Medulla oblongata (tissue), 1 donor: ENCODE data around the gene LAMC2.

Experiments
- DNase-seq: peaks from one replicate; pipeline ENCODE4 v3.0.0-alpha.2; 2015; ENCODE audit errors: extremely low spot score

The LAMC2 gene

DNA sequence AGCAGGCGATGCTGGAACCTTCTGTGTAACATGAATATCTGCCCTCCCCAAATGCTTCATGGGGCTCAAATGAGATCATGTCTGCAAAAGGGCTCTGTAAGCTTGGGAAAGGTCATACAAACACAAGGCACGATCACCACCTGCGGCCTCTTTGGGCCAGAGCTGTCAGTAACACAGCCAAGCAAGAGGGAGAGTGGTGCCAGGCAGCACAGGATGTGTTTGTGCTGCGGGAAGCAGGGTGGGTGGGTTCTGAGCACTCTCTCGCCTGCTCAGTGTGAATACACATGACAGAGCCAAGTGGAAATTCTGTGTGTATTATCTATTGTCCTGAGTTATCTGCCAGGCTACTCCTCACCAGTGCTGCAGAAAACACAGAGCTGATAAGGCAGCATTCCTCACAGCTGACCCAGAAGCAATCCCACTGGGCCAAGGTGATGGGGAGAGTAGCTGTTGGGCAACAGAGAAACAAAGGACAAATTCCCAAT lies 101.2 kb downstream of the LAMC2 start:
- DNase-seq: peak; percentile 15

DNA sequence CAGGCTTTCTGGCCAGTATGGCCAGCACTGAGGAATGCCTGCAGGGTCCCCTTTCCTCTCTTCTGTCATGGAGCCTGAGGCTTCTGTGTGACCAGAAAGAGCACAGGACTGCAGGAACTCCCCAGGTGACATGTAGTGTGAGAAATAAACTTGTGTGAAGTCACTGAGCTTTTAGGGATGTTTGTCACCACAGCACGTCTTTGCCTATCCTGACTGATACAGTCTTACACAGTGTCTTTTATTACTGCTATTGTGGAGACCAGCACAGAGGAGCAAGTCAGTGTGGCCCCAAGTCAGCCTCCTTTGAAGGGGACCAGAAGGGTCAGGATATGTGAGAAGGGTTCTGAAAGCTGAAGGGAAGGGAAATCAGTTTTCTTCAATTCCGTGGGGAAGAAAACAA lies 102.5 kb downstream of the LAMC2 start:
- no peak for DNase-seq

DNA sequence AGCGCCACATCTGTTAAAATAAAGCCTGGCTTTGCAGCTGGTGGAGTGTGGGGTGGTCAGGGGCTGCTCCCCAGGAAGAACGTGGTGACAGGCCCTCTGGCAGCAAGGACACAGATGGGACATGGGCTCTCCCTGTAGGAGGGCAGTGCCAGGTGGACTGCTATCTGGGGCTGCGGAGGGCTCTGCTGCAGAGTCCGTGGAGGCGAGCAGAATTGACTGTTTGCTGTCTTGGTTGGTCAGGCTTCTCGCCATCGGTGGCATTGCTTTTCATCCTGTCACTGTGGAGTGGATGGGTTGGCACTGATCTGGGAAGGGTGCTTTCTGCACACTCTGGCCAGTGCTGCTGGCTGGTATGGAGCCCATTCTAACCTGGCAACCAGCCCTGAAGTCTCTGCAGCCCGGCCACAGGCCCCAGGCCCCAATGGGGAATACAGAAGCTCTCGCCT lies 103.0 kb downstream of the LAMC2 start:
- no peak for DNase-seq

DNA sequence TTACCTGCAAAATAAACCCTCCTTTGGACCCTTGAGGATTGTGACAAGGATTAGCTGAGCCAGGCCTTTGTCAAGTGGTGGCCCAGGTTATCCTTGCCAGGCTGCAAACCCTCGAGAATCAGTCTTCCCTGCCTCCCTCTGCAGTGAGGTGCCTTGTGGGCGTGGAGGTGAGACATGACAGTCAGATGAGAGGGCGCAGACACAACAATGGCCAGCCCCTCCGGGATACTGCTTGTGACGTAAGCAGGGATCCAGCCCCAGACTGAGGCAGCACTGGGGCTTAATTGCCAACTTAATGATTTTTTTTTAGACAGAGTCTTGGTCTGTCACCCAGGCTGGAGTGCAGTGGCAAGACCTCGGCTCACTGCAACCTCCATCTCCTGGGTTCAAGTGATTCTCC lies 104.6 kb downstream of the LAMC2 start:
- DNase-seq: no peak

DNA sequence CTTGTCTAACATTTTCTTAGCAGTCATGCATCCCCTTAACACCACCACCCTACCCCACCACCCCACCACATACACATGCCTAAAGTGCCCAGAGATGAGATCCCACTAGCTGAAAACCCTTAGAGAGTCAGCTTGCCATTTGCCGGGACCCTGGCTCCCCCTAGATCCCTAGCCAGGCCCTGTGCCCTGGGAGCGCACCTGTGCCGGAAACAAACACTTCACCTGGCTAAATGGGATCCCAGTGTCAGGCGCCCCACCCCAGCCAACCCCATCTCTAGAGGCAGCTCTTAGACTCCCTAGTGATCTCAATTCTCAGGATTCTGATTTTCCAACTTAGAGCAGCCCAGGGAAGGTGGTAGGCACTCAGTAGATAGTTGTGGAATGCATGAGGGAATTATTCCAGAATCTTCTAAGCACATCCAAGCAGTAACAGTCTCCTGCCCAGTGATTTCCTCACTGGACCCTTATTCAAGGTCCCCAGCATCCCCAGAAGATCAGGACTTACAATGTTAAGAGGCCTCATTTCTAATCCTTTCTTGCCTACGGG lies 105.2 kb downstream of the LAMC2 start:
- DNase-seq: no peak

DNA sequence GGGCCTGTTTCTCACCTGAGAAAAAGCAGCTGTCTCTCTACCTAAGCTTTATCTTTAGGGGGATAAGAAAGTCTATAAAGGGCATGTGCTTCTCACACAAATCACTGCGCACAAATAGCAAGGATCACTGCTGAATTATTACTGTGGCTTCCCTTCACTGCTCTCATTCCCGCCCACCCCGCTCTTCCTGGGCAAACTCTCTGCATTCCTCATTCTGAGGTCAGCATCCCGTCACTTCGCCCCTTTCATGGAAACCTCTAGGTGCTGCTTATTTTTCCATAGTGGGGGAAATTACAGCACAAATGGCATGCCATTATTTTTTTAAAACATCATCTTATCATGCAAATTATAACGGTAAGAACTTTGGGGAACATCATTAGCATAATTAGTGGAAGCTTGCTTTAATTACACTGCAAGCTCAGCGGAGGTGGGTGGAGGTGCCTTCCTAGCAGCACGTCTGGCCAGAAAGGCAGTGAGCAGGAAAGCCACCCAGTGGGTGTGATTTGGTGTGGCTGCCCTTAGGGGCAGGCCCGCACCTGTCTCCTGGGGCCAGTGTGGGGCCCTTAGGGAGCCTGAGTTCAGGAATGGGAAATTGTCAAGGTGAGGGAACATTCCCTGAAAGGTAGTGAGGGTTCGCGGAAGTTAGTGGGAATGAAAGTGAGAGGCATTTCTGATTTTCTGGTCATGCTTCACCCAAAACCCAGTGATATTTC lies 105.9 kb downstream of the LAMC2 start:
- no peak for DNase-seq

DNA sequence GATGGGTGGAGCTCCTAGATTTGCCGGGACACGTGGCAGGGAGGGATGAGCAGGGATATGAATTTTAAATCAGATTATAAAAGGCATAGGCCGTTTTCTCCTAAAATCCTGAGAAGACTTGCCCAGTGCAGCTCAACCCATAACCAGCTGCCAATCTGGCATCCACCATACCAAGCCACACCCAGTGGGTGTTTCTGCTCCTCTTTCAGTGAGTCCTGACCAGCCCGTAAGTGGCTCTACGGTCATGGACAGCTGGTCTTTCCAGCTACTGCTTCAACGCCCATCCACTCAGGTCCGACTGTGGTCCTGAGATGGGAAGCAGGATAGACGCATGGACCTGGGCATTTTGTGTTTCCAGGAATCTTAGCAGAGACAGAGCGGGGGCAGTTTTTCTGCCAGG lies 107.2 kb downstream of the LAMC2 start:
- no peak for DNase-seq

DNA sequence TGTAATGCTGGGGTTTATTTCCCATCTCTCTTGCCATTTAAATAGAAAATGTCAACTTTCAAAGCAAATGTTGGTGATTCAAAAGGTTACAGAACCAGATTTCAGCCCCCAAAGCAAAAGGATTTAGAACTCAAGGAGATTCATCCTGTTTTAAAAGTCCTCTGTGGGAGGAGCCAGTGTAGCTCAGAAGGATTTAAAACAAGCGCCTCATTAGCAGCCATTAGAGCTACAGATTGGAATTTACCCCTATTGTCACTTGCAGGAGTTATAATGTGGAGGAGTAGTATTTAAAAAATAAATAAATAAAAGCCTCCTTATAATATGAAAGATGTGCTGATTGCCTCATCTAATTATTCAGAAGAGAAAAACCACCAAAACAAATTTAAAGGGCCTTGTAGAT lies 107.8 kb downstream of the LAMC2 start:
- no peak for DNase-seq
